ENCODE data around the gene ITPR2.
"Not testable (repeated sequence)": the region's sequence is repeated elsewhere in the genome, so short reads cannot be mapped to it uniquely, and the experiment has no call there.

Gene ITPR2

DNA sequence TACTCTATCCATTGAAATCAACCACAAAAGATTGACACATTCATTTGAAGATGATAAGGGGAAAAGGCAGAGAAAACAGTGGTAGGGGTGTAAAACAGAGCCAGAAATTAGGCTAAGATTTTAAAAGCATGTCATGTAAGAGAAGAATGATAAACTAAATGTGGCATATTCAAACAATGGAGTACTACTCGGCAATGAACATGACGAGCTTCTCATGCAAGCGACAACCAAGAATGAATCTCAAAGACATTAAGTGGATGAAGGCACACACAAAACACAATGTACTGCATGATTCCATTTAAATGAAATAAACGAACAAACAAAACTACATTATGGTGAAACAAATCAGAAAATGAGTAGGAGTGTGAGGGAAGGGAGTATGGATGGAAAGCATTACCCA, 134.8 kb downstream of the ITPR2 start:
- DNase-seq = no peak

DNA sequence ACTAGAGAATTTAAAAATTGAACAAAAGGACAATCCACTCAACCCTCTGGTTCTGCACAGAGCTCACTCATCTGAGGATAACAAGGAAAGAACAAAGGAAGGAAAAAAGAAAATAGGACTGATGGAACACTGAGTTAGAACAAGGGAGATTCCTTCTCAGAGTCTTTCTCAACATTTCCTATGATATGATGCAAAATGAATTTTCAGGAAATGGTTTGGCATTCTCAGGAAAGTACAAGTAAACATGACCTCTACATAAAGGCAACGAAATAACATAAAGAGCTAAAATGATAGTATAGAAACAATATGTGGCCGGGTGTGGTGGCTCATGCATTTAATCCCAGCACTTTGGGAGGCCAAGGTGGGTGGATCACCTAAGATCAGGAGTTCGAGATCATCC, 135.8 kb downstream of the ITPR2 start:
- DNase-seq = no peak

DNA sequence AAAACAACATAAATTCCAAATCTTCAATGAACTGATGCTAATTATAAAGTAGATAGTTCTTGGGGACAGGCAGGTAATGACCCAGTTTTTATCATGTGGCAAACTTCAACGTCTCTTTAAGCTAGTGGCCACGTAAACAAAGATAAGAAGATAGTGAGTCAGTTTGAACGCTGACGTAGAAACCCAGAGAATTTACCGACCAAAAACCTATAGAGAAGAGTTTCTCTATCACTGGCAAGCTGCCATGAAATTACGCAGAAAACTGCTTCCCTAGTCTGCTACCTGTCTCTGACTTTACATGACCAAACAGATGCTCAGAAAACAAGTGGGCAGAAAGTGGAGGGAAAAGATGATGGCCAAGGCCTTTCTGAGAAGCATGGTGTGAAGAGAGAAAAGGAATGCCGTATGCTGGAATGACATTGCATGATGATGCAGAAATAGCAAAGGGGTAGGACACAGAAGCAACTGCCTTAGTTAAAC, 136.3 kb downstream of the ITPR2 start:
- no peak for DNase-seq

DNA sequence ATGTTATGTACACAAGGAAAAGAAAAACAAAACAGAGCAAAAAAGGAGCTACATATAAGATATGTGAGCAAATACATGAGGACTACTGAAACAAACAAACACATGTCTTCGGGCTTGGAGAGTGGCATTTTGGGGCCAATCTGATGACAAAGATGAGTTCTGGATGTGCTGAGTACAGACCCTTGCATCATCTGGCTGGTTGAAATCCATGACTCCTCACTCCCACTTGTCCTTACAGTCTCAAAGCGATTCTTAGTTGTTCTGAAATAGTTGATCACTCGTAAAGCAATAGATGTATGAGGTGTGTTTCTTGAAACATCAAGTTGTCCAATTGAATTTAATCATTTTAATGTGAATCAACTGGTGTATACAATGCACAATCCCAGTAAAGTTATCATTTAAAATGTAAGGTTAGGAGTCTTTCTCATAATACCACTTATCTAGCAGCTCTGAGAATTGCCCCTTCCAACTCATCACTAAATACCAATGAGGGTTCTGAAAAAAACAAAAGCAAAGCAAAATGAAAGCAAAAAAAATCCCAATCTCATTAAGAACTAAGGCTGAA, 136.9 kb downstream of the ITPR2 start:
- no peak for DNase-seq

DNA sequence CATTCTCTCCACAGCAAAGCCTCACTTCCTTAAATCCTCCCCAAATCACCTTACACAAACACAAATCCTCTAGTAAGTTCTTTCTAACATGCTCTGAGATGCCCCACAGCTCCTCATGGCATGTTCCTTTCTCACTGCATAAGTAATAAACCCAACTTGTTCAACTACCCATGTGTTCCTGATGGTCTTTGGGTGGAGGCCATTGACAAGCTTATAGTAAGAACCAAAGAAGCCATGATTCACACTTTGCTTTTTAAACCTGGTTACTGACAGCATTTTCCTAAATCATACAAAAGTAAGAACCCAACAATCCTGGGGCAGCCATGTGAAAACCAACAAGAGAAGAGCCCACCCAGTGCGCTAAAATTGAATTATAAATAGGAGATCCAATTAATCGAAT, 138.6 kb downstream of the ITPR2 start:
- no peak for DNase-seq

DNA sequence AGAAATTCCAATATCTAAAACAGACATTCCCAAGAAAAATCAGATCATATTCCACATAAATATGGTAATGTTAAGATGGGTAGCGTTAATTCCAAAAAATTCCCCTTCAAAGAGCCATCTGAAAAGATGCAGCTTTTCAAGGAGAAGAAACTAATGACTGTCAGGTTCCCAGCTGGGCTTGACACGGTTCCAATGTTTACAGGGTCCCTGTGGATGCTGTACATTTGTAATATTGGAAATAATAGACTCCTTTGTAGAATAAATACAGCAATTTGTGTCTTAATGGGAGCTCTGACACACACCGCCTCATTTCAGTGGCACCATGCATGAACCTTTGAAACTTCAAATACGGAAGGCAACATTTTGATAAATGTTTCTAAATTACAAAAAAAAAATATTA, 140.6 kb downstream of the ITPR2 start:
- DNase-seq = no peak

DNA sequence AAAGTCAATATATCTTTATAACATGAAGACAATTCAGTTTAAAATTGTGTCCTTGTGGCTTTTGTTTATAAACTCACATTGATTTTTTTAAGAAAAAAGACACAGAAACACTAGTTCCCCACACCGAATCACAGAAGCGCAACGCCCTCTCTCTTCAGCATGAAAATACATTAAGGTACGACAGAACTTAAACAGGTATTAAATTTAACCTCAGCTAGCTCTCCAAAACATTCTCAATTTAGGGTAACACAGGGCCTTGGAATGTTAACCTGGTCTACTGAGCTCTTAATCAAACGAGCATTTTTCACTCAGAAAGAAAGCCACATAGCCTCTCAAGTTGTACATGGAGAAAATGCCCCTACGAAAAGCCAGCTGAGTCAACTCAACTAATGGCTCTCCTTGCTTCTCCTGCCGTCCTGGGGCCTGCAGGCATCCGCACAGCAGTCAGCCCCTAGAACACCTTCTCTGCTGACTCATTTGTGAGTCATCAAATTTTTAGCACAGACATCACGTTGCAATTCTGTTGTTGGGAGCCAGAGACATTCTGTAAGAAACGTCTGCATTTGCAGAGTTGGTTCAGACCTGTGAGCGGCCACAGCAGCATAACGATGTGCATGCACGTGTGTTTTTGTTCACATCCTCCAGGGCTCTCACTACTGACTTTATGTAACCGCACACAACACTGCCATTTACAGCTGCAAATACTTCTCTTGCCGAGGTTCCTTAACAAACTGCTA, 141.6 kb downstream of the ITPR2 start:
- DNase-seq = no peak

DNA sequence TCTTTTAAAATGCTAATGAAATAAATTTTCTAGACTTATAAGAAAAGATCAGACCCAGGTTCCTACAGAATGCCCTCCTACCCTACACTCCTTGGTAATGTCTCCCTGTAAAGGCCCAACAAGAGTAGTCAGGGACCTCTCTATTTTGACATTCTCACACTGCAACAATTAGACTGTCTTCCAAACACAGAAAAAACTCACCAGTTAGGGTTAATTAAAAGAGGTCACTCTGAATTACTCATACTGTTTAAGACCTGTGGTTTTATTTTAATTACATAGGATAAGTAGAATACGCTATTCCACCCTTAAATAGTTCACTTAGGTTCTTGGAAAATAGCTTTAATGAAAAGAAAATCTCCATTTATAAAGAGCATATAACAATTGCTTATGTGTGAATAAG, 142.4 kb downstream of the ITPR2 start:
- DNase-seq = no peak

DNA sequence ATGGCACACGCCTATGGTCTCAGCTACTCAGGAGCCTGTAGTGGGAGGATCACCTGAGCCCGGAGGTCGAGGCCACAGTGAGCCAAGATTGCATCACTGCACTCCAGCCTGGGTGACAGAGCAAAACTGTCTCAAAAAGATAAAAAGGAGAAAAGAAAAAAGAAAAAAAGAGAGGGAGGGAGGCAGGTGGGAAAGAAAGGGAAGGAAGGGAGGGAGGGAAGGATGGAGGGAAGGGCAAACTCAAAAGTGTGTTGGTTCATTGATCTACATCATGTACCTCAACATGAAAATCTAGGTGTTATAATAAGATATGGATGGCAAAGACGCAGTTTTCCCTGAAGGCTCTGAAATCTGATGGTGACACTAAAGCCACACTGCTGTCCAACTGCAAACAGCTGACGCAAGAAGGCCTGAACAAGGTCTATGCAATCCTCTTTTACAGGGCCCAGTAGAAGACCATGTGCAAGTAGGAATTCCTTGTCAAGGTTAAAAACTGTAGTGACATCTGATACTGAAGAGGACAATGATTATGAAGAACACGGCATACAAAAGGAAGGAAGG, 143.6 kb downstream of the ITPR2 start:
- DNase-seq = no peak

DNA sequence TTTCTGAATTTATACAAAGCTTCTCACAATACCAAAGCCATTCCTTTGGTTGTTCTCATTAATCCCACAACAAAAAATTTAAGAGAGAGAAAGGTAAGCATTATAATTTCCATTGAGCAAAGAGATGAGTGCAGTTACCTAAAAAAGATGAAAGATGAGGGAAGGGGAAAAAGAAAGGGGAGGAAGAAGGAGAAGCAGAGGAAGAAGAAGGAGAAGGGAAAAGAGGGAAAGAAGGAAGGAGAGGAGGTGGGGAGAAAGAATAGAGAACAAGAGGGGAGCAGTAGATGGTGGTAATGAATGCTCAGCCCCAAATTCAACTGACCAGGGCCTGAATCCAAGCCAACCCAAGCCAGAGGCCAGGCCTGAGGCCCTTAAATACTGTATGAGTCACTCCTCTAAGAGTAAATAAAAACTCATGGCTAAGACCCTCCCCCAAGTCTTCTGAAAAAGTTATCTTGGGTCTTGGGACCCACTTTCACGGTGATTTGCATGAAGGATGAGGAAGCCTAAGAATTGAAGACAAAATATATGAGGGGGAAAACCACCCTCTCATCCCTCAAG, 144.6 kb downstream of the ITPR2 start:
- DNase-seq = no peak

DNA sequence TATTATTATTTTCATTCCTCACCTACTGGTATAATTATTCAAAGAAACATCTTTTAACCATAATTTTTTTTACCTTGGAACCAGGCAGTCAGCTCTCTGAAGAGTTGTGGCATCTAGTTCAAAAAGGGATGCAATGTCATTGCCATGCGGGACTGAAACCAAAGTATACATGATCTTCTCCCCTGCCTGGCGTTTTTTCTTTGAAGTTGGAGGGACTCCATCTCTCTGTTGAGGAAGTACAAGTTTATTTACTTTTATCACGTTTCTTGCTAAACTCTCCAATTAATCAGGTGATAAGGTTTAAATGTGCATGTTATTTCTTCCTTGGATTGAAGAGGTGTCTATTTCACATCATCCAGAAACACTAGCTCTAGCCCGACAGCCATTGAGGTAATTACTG, 146.6 kb downstream of the ITPR2 start:
- DNase-seq = no peak

DNA sequence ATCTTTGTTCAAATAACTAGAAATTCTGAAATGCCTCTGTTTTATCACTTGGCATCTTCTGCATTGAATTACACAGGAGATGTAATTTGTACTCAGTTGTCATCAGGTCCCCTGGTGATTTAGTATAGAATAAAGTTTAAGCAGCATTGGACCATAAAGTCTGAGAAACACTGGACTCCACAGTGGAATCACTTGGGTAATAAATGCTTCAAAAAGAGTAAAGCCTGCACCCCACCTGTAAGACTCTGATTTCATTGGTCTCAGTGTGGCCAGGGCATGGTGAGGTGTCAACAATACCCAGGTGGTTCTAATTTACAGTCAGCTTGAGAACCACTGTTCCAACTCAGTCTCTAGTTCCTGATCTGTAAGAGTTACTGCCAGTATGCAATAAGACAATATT, 148.9 kb downstream of the ITPR2 start:
- no peak for DNase-seq

DNA sequence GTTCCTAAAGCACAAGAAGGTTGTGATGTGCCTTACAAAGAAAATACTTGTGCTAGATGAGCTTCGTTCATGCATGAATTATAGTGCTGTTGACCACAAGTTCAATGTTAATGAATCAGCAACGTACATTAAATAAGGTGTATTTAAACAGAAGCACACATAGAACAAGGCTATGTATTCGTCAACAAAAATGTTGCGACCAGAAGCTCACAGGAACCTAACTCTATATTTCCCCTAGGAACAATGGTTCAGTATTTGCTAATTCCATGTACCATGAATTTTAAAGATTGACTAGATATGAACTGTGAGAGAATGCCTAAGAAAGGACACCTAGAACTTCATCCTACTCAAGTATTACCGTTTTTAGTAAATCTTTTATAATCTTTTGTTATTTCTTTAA, 149.6 kb downstream of the ITPR2 start:
- DNase-seq = no peak

DNA sequence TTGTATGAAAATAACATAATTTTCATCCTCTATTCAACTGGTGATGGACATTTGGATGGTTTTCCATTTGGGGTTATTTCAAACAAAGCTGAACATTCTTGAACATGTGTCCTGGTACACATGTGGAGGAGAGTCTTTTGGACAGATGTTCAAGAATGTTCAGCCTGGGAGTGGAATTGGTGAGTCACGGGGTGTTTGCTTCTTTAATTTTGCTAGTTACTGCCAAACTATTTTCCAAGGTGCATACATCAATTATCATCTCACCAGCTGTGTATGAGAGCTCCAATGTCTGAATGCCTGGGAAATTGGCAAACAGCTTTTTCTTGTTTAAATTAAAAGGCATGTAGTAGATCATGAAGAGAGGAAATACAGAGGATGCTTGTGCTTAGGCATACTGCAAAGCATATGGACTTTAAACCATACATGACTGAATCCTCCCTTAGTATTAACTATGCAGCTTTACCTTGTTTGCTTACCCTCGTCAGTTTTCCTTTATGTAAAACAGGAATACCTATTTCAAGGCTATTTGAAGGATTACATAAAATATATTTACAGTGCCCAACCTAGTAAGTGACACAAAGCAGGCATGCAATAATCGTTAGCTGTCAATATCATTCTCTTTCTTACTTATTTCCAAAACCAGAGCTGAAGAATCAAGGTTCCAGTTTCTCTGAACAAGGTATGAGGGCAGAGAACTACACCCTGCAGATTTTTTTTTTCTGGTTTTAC, 152.1 kb downstream of the ITPR2 start:
- DNase-seq = no peak

DNA sequence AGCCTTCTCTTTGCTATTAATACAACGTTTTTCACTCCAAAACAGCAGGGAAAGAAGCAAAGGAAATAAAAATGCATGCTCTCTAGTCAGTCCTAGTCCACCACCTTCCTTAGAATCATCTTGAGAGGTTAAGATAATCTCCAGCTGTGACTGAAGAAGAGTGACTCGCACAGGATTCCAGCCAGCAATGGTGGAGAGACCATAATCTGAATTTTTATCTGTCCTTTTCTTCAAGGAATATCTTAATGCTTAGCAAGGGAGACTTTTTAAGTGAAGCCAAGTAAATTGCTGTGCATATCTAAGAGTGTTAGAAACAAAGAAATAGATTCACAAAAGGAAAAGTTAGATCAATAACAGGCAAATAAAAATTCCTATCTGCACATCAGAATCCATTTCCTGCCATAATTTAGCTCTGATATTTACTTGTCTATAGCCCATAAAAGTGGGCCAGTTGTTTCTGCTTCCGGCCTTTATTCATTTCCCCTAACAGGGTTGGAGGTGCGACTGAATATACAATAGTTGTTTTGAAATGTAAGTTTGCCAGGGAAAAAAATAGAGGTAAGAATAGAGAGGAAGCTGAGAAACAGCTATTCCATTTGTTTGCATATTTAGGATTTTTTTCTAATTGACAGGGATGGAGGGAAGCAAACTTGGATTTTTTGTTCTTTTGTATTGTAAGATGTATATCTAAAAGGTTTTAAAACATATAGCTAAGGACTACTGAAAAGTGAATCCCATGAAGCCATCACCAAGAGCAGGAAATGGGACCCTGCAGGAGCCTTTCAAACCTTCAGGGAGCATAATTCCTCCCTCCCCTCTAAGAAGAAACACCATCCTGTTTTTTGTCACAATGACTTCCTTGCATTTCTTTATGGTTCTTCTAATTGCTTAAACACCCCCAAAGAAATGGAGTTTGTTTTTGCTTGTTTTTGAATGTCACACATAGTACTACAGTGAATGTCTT, 154.0 kb downstream of the ITPR2 start:
- no peak for DNase-seq

DNA sequence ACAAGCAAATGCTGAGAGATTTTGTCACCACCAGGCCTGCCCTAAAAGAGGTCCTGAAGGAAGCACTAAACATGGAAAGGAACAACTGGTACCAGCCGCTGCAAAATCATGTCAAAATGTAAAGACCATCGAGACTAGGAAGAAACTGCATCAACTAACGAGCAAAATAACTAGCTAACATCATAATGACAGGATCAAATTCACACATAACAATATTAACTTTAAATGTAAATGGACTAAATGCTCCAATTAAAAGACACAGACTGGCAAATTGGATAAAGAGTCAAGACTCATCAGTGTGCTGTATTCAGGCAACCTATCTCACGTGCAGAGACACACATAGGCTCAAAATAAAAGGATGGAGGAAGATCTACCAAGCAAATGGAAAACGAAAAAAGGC, 161.5 kb downstream of the ITPR2 start:
- not testable (repeated sequence) for DNase-seq

DNA sequence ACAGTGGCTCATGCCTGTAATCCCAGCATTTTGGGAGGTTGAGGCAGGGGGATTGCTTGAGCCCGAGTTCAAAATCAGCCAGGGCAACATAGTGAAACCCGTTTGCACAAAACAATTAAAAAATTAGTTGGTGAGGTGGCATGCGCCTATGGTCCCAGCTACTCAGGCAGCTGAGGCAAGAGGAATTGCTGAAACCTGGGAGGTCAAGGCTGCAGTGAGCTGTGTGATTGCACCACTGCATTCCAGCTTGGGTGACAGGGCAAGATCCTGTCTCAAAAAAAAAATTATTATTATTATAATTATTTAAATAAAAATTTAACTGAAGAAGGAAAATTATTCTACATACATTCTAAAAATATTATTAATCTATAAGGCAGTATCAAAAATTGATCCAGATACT, 164.1 kb downstream of the ITPR2 start:
- DNase-seq = no peak

DNA sequence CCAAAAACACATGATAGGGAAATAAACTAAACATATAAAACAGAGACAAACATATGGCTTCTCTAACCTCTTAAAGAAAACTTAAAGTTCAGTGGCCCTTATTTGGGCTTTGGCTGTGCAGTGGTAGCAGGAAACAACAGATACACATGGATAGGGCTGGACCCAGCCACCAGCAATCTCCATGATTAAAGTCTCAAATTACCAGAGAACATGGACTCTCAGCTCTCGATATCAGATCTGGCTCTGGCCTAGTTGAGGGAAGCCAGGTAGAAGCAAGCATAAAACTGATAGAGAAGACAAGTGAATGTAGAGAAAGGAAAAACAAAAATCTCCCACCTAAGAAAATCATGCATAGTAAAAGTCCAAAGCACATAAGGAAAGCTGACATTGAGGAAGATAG, 164.8 kb downstream of the ITPR2 start:
- DNase-seq = no peak

DNA sequence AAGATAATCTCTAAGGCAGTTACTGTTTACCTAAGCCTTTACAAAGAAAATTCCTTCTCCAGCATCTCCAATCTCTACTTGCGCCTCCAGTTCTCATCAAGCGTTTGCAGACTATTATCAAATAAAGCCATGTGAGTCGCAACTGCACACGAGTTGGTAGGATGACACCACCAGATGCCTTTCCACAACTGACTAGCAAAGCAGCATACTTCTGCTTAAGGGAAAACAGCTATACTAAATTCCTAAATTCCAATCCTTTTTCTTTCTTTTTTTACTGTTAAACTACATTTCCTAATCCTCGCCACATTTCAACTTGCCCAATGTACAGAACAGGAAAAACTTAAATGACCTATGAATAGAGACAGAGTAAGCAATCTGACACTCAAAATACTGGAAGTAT, 166.7 kb downstream of the ITPR2 start:
- no peak for DNase-seq

DNA sequence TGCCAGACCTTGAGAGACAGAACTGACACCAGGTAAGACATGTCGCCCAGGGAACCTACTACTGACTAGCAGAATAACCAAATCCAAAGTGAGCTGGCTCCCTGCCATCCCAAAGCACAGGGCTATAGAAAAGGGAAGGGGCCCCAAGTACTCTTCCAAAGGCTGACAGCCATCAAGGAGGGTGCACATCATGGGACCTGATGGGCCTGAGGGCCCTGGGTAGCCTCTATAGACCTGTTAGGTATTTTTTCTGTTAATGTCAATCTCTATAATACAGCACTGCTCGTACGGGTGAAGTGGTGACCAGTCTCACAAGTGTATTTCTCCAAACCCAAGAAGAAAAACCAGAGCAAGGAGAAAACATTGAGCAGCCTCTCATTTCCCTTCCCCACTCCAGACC, 171.6 kb downstream of the ITPR2 start:
- no peak for DNase-seq

DNA sequence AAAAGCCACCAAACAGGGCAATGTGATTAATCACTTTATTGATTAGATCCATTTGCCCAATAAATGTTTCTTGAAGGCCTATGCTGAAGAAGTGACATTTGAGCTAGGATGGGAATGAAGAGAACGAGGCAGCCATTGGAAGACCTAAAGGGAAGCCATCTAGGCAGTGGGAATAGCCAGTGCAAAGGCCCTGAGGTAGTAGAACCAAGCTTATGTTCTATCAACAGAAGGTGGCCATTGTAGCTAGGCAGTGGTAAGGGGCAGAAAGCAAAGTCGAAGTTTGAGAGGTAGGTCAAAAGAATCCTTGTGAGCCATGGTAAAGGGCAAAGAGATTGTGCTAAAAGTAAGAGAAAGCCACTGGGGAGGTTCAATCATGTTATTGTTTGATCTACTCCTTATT, 173.1 kb downstream of the ITPR2 start:
- no peak for DNase-seq

DNA sequence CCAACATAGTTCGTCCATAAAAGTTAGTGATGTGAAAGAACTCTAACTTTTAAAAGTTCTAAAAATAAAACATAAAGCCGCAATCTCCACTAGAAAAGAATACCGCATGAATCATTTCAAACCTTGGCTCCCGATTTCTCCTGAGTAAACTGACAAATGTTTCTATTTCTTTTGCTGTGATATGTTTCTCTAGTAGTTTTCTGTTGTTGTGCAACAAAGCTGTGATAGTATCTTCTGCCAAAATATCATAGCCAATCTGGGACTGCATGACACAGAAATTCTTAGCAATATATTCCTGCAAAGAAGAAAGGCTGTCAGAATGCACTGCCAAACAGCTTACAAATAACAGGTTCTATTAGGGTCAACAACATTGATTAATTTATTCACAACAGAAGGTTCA, 174.0 kb downstream of the ITPR2 start:
- DNase-seq = no peak

Measured in NCI-H446 (cell line).